ENCODE measurements around the gene IL1F10. TPM values are rescaled to one million over a fixed set of nuclear protein-coding genes. Genes with fewer than 3 reads are reported as not detected.

IL1F10 gene
- total and polyA plus RNA-seq, 10 of the 15 experiments (the other 5 are each of a cell fraction or from before 2014, with no cell fraction given): not detected

- no peak for TF ChIP-seq E2F8 (IDR thresholded peaks at IDR 0.05; ENCODE audit: low read depth, partially characterized antibody)
These were observed 479 bp downstream of the IL1F10 start (continued) for GRCh38 chr2:113068249-113068648.

DNA sequence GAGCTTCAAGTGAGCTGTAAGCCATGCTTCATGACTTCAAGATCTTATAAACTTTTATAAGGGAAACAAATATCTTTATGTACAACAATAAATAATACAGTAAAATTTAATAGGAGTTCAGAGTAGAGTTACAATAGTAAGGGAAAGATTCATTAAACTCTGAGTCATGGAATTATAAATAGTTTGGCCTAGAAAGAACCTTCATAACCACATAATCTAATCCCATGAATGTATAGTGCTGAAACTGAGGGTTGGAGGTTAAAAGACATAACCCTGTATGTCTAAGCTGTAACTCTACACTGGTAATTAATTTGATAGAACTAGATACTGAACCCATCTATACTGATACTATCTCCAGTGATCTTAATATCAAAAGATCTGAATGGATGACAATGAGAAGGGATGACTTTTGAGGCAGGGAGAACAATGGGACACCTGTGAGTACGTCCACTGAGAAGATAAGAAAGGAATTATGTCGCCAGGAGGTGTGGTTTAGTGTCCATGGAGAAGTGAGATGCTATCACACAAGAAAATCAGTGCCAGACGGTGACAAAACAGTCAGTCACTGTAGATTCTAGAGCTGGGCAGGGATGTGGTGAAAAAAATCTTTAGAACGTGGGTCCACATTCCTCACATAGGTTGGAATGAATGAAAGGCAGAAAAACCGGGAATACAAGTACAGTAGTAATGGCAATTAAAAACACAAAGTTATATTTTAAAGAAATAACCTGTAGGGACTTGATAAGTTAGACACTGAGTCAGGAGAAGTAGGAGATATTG, 1.1 kb downstream of the IL1F10 start:
- Histone ChIP-seq H3K27me3 (replicated peaks in 1 of 2; ENCODE audit: control insufficient read depth in 2 of 2, insufficient read depth in 2 of 2, low read length in 1 of 2) (0 out of 4 replicates have a peak, but pooled peaks cover 0 to 1% of the 10 kb centered on the region in 2 experiments), H3K4me3 (no peak overlapping the region), H3K27ac (ENCODE audit: control insufficient read depth, insufficient read depth) (no peak overlapping the region), H3K4me2 (ENCODE audit: control insufficient read depth, insufficient read depth) (no peak overlapping the region), H3K79me2 (ENCODE audit: control insufficient read depth, insufficient read depth, low read length) (no peaks in the 10 kb centered on the region), H4K20me1 (ENCODE audit: control insufficient read depth, insufficient read depth) (no peaks in the 10 kb centered on the region), H3K9me3 (replicated peaks; ENCODE audit: control insufficient read depth, insufficient read depth, low read length) (no peaks in the 10 kb centered on the region; the same call in 2 of the 3 replicates), H2AFZ (ENCODE audit: control insufficient read depth, low read depth, low read length) (no peak overlapping the region), H3K4me1 (ENCODE audit: control insufficient read depth, insufficient read depth, low read length) (no peaks in the 10 kb centered on the region), H3K36me3 (ENCODE audit: control insufficient read depth in 2 of 2, insufficient read depth in 2 of 2, low read length in 1 of 2) (no peaks in the 10 kb centered on the region), H3K9ac (ENCODE audit: control insufficient read depth, insufficient read depth, low read length) (no peak overlapping the region)
- RAD21 ChIA-PET (ENCODE audit: unreplicated experiment): no interaction called here
- 2% methylated on average over 5 of the region's 5 CpGs for WGBS (ENCODE audit: insufficient coverage, insufficient replicate concordance, low lambda C conversion rate, missing lambda C conversion rate)
- intact Hi-C loops (cut with micrococcal nuclease; ENCODE audit: unreplicated experiment) (no loop called here), in situ Hi-C loops (cut with MboI) (no loop called here)
- CTCF ChIA-PET: interaction anchor here (1.0 to 4.3 kb wide), 3 partner anchors 10 to 12 kb away, joined by 4 to 14 read pairs (median 5); no protein-coding TSS in a partner anchor
- SMC1A ChIA-PET (ENCODE audit: uncharacterized antibody, unreplicated experiment): interaction anchor here (1.3 kb wide), 1 partner anchor 11 kb away, joined by 5 read pairs; the partner anchor contains the start of gene IL36RN
- FAIRE-seq: no peak
- POLR2A ChIA-PET: no interaction called here
- DNase-seq (ENCODE audit: low read depth, low spot score): no peak
- TF ChIP-seq BHLHE40 (IDR thresholded peaks at IDR 0.05; ENCODE audit: borderline replicate concordance in 1 of 2, low read depth in 2 of 2, low read length in 1 of 2) (no peak), KLF5 (IDR thresholded peaks at IDR 0.05; ENCODE audit: partially characterized antibody) (no peak), SPI1 (IDR thresholded peaks at IDR 0.05; ENCODE audit: borderline replicate concordance, insufficient read depth, low read depth, low read length) (no peak), TBL1XR1 (IDR thresholded peaks at IDR 0.05; ENCODE audit: low read depth, low read length) (no peak), MTA3 (IDR thresholded peaks at IDR 0.05; ENCODE audit: borderline replicate concordance, low read length) (no peak), IKZF2 (IDR thresholded peaks at IDR 0.05) (no peak), NR2C2 (IDR thresholded peaks at IDR 0.05; ENCODE audit: borderline replicate concordance, control insufficient read depth, insufficient read length, low read depth) (no peak)
- BruUV-seq (replicated peaks): no TSS peak
- ATAC-seq: no peak
